Stimulated activated naive CD8-positive, alpha-beta T cell treated with anti-CD3 and anti-CD28 coated beads, Interleukin-15, Interleukin-2, amounts not matched to agents 100 ng/mL and 50 ng/mL, for 24 hours (primary cell): ENCODE measurements around the gene SH3RF1.
"Not testable (repeated sequence)": the region's sequence is repeated elsewhere in the genome, so short reads cannot be mapped to it uniquely, and the experiment has no call there.

Source experiments
- H3K27ac Mint-ChIP-seq: one replicate; pipeline ENCODE4 v1.8.0; 2021; ENCODE audit warnings: mild to moderate bottlenecking, mixed read lengths
- H3K27me3 Mint-ChIP-seq: one replicate; pipeline ENCODE4 v1.8.0; 2021; ENCODE audit warnings: mixed read lengths
- H3K36me3 Mint-ChIP-seq: one replicate; pipeline ENCODE4 v1.8.0; 2021; ENCODE audit warnings: low read depth, mixed read lengths
- H3K4me1 Mint-ChIP-seq: one replicate; pipeline ENCODE4 v1.8.0; 2021; ENCODE audit warnings: low read depth, mixed read lengths
- H3K4me3 Mint-ChIP-seq: one replicate; pipeline ENCODE4 v1.8.0; 2021; ENCODE audit warnings: mild to moderate bottlenecking, mixed read lengths
- H3K9me3 Mint-ChIP-seq: one replicate; pipeline ENCODE4 v1.8.0; 2021; ENCODE audit warnings: mixed read lengths

Gene SH3RF1

DNA sequence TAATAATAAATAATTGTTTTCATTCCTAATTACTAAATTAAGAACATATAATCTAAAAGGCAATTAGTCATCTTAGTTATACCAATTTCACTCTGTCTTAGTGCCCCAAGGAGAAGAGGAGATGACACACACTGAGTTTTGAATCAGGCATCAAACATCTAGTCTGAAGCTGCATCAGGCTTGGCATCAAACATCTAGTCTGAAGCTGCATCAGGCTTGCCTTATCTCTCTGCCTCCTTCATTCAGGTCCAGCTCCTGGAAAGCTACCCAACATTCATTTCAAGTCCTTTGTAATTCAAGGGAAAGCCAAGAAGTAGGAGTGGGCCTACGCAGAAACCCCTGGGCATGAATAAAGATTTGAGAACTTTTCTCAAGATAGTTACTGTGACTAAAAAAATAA is 62.2 kb downstream of the SH3RF1 start:
- no peaks in the 10 kb centered on the region for H3K9me3 Mint-ChIP-seq
- H3K4me1 Mint-ChIP-seq: peaks cover 3% of the 10 kb centered on the region
- peaks cover 4% of the 10 kb centered on the region for H3K27me3 Mint-ChIP-seq
- H3K27ac Mint-ChIP-seq: no peak overlapping the region
- no peaks in the 10 kb centered on the region for H3K36me3 Mint-ChIP-seq
- no peak overlapping the region for H3K4me3 Mint-ChIP-seq

DNA sequence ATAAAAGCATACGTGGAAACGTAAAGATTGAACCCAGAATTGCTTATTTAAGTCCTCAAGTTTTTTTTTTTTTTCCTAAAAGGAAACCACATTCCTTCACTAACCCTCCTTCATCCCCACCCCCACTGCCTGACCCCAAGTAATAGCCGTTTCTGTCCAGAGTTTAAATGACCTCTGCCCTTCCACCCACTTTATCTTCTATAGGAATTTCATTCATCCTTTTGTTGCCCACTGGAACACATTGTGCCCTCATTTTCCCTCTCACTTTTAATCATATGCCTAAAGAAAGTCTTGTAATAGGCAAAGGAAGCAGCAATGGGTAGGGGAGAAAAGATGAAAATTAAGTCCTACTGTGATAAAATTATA is 62.7 kb downstream of the SH3RF1 start:
- Mint-ChIP-seq H3K4me3 (no peak overlapping the region), H3K4me1 (peaks cover 3% of the 10 kb centered on the region), H3K27me3 (peaks cover 4% of the 10 kb centered on the region), H3K36me3 (no peaks in the 10 kb centered on the region), H3K27ac (no peak overlapping the region), H3K9me3 (no peaks in the 10 kb centered on the region)

DNA sequence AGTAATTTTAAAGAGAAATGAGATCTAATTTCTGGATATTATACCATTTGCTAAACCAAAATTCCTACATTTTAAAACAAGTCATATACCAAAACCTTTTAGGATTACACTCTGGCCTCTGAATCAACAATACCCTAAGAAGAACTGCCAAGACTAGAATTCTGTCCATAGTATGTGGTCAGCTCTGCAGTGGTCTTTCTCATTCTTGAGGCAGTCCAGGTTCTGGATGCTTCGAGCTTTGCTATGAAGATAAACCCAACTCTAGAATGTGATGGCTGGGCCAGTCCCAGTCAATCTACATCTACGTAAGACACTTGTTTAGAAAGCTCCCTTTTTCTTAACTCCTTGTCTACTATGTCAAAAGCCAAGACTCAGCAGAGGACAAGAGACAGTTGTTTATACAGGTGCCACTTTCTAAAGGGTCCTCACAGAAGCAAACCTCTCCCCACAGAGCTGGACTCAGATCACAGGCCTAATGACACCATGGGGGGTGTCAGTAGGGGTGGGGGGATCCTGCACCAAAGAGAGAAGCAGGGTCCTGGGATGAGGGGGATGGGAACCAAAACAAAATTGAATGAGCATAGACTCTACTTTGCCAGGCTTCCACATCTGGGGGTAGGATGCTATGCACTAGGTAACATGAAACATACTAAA is 63.2 kb downstream of the SH3RF1 start:
- Mint-ChIP-seq H3K27ac (no peak overlapping the region), H3K27me3 (peaks cover 3% of the 10 kb centered on the region), H3K9me3 (no peaks in the 10 kb centered on the region), H3K36me3 (no peaks in the 10 kb centered on the region), H3K4me3 (no peak overlapping the region), H3K4me1 (peaks cover 3% of the 10 kb centered on the region)

DNA sequence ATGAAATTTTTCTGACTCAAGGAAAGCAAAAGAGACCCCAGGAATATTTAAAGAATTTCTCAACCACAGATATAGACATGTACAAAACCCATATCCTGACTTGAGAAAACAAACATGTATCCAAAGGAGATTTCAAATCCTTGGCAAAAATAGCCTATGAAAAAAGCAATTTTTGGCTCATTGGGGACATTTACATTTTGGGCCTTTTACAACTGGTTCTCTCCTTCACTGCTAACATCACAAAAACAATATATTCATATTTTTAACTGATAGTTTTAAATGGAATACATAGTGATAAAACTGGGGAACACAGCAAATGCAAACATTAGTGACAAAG is 65.0 kb downstream of the SH3RF1 start:
- Mint-ChIP-seq H3K36me3 (no peaks in the 10 kb centered on the region), H3K4me1 (peaks cover 3% of the 10 kb centered on the region), H3K4me3 (no peak overlapping the region), H3K27me3 (no peaks in the 10 kb centered on the region), H3K27ac (no peak overlapping the region), H3K9me3 (no peaks in the 10 kb centered on the region)

DNA sequence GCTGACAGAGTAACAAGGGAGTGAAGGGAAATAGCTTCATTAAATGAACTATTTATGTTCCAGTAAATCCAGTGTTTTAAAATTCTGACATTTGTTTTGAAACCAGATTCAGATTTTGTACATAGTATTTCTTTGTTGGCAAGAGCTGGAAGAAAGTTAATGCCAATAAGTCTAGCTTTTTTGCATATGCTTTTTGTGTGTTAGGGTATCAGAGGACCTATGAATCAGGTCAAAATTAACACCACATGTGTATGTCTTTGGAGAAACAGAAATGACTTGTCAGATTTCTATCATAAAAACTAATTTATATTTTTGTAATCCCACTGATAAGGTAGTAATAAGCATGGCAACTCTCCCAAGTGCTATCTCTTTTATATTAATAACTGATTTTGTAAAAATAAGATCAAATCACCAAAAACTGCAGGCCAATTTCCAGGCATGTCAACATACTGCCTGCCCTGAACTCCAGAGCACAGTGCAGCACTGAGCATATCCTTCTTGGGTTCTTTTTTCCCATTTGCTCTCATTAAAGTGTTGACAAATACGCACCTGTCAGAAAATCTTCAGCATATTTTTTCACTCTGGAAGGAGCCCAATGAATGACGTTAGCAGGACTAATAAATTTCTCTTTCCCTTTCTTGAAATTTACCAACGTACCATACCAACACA is 65.5 kb downstream of the SH3RF1 start:
- no peak overlapping the region for H3K4me3 Mint-ChIP-seq
- no peaks in the 10 kb centered on the region for H3K36me3 Mint-ChIP-seq
- H3K4me1 Mint-ChIP-seq: peaks cover 3% of the 10 kb centered on the region
- H3K9me3 Mint-ChIP-seq: no peaks in the 10 kb centered on the region
- H3K27me3 Mint-ChIP-seq: no peaks in the 10 kb centered on the region
- H3K27ac Mint-ChIP-seq: no peak overlapping the region

DNA sequence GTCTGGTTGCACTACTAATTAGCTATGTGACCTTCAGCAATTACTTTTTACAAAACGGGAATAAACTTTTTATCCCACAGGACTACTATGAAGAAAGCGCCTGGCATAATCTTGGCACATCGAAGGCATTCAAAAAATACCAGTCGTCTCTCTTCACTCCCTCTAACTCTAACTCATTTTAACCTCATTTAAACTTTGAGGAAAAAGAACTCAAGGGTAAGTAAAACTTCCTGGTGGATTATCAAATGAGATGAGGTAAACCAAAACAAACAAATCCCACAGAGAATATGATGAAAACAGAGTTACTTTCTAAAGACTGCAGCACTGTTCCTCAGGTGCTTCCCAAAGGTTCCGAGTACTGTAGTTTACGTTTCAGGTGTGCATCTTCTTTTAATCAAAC is 66.9 kb downstream of the SH3RF1 start:
- H3K36me3 Mint-ChIP-seq: no peaks in the 10 kb centered on the region

DNA sequence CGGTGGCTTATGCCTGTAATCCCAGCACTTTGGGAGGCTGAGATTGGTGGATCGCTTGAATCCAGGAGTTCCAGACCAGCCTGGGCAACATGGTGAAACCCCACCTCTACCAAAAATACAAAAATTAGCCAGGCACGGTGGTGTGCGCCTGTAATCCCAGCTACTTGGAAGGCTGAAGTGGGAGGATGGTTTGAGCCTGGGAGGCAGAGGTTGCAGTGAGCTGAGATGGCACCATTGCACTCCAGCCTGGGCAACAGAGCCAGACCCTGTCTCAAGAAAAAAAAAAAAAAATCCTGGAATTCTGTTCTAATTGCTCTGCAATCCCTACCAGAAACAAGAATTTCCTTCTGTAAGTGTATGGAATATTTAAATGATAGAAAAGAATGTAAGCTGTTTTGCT is 67.5 kb downstream of the SH3RF1 start:
- H3K27ac Mint-ChIP-seq, H3K4me3 Mint-ChIP-seq, H3K4me1 Mint-ChIP-seq, H3K36me3 Mint-ChIP-seq, H3K9me3 Mint-ChIP-seq, H3K27me3 Mint-ChIP-seq: not testable (repeated sequence)

More for the DNA sequence above, 66.9 kb downstream of the SH3RF1 start:
- no peaks in the 10 kb centered on the region for H3K4me1 Mint-ChIP-seq
- H3K27ac Mint-ChIP-seq: no peak overlapping the region
- H3K9me3 Mint-ChIP-seq: no peaks in the 10 kb centered on the region
- no peak overlapping the region for H3K4me3 Mint-ChIP-seq
- H3K27me3 Mint-ChIP-seq: no peaks in the 10 kb centered on the region

DNA sequence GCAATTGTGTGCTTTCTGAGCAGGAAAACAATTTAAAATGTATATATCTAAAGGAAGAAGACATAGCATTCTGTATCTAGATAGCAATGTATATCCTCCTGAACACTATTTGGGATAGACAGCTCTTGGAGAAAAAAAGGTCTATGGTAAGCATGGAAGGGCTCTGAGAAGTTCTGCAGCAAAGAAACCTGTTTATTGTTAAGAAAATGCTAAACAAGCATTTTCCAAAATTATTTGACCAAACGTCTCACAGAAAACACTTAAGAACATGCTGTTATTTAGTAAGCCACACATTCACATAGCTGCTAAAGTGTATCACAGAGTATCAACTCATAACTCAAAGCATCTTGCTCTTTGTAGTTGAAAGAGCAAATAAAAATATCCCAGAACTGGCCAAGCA is 67.9 kb downstream of the SH3RF1 start:
- Mint-ChIP-seq H3K9me3 (no peaks in the 10 kb centered on the region), H3K27ac (no peak overlapping the region), H3K27me3 (no peaks in the 10 kb centered on the region), H3K36me3 (no peaks in the 10 kb centered on the region), H3K4me1 (no peaks in the 10 kb centered on the region), H3K4me3 (no peak overlapping the region)

DNA sequence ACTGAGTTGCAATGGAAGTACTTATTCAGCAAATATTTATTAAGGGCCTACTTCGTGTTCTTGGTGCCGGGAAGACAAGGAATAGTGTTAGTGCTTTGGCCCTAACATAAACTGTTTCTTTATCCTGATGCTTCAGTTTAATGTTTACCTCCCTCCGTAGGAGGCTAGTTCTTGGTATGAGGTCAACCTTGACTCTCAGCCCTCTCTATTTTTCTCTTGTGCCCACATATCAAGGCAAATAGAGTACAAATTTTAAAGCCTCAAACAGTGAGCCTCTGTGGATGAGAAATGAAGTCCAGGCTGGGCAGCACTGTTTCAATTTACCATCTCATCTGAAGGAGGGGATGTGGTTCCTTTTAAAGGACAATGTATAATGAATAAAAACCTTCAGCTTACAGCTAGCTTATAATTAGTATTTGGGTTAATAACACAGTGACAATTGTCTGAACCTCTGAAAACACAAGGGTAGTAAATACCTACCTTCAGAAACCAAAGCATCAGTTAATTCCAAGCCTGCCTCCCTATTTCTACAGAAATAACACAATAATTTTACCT is 68.5 kb downstream of the SH3RF1 start:
- no peaks in the 10 kb centered on the region for H3K36me3 Mint-ChIP-seq
- H3K27me3 Mint-ChIP-seq: no peaks in the 10 kb centered on the region
- H3K9me3 Mint-ChIP-seq: no peaks in the 10 kb centered on the region
- H3K27ac Mint-ChIP-seq: no peak overlapping the region
- no peaks in the 10 kb centered on the region for H3K4me1 Mint-ChIP-seq
- H3K4me3 Mint-ChIP-seq: no peak overlapping the region

DNA sequence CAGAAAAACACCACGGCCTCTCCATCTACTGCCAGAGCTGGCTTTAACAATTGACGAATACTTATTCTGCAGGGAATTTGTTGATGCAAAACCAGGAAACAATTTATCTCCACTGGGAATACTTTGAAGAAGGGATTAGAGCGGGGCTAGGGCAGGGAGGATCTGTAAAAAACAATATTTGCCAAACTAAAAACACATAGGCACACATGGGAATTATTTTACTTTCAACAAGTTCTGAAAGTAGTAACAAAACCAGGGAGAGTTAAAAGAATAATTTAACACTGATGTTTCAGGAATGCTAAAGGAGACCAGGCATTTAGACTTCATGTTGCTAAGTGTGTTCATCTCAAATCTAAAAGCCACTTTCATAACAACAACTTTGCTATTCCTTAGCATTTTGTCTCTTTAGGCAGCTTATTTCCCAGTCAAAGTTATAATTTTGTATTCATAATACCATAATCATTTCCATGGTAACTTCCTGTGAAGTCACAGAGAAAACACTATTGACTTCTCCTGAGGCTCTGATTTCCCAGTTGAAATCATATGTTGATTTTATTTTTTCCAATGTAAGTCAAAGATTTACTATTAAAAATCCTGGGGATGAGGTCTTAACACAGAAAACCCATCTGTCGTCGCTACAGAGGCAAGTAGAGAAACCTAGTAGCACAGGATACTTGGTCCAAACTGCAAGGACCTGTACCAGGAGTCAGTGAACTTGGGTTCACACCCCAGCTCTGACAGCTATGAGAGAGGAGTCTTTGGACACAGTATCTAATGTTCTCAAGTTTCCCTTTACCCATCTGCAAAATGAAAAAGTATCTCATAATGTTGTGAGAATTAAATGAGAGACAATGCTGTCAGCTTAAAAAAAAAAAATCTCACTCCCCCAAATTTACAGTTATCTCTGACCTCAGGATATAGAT is 69.3 kb downstream of the SH3RF1 start:
- H3K27me3 Mint-ChIP-seq: no peaks in the 10 kb centered on the region
- H3K36me3 Mint-ChIP-seq: no peaks in the 10 kb centered on the region
- no peaks in the 10 kb centered on the region for H3K9me3 Mint-ChIP-seq
- H3K4me3 Mint-ChIP-seq: no peak overlapping the region
- no peaks in the 10 kb centered on the region for H3K4me1 Mint-ChIP-seq
- H3K27ac Mint-ChIP-seq: no peak overlapping the region

DNA sequence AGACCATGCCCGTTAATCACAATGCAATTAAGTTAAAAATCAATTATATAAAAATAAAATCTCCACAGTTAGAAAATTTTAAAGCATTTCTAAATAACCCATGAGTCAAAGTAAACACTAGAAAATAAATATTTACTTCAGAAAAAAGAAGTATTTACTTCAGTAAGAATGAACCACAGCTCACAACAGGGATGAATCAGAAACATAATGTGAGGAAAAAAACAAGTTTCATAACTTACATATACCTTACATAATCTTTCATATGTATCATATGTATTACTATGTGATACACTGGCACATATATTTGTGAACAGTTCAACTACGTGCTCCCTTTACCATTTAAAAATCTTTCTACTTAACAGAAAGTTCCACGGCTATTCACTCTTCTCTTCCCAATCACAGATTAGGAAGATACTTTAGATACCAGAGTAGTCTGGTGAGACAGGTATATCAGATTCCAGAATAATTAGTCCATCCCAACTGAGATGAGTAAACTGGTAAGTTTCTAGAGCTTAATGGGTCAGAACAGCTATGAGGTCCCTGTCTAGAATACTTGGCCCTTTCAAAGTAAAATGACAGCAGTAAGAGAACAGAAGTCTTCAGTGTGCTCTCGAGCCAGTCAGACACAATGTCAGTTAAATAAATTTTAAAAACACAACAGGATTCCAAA is 70.3 kb downstream of the SH3RF1 start:
- no peaks in the 10 kb centered on the region for H3K27me3 Mint-ChIP-seq
- no peaks in the 10 kb centered on the region for H3K4me1 Mint-ChIP-seq
- no peak overlapping the region for H3K27ac Mint-ChIP-seq
- no peaks in the 10 kb centered on the region for H3K36me3 Mint-ChIP-seq
- peaks cover 5% of the 10 kb centered on the region for H3K9me3 Mint-ChIP-seq
- H3K4me3 Mint-ChIP-seq: no peak overlapping the region

DNA sequence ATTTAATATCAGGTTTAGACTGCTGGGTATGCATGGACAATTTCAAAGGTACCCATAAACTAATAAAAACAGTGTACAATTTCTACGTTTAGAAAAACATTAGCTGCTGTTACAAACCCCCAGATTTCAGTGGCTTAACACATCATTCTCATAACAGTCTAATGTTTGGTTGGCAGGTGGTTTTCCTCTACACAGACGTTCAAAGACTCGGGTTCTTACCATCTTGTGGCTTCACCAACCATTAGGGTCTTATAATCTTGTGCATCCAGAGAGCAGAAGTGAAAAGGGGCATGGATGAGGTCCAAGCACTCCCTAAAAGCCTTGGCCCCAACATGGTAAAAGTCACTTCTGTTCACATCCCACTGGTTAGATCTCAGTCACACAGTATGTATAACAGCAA is 71.6 kb downstream of the SH3RF1 start:
- Mint-ChIP-seq H3K27me3 (no peaks in the 10 kb centered on the region), H3K36me3 (no peaks in the 10 kb centered on the region), H3K4me1 (no peaks in the 10 kb centered on the region), H3K27ac (no peak overlapping the region), H3K9me3 (peaks cover 9% of the 10 kb centered on the region), H3K4me3 (no peak overlapping the region)

DNA sequence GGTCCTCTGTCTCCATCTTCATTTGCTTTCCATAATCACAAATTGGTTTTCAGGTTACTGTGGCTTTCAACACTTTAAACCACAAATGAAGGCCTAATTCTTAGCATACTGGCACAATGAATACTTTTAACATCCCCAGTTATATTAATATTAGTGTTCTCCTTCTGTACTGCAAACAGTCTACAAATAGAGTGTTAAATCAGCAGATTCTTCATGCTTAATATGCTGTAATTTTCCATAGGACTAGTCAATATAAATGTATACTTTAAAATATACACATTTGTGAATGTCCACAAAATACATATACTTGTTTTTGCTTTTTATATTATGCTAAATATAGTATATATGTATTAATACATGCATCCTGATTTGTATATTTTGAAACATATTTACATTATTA is 72.6 kb downstream of the SH3RF1 start:
- Mint-ChIP-seq H3K27ac (no peak overlapping the region), H3K4me3 (no peak overlapping the region), H3K36me3 (no peaks in the 10 kb centered on the region), H3K4me1 (no peaks in the 10 kb centered on the region), H3K9me3 (peaks cover 9% of the 10 kb centered on the region), H3K27me3 (no peaks in the 10 kb centered on the region)

DNA sequence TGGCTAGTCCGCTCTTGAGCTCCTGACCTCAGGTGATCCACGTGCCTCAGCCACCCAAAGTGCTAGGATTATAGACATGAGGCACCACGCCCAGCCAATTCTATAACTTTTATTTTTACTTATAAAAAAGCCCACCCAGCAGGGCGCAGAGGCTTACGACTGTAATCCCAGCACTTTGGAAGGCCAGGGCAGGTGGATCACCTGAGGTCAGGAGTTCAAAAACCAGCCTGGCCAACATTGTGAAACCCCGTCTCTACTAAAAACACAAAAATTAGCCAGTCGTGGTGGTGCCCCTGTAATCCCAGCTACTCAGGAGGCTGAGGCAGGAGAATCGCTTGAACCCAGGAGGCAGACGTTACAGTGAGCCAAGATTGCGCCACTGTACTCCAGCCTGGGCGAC is 73.5 kb downstream of the SH3RF1 start:
- not testable (repeated sequence) for H3K4me1 Mint-ChIP-seq, H3K27ac Mint-ChIP-seq, H3K4me3 Mint-ChIP-seq, H3K36me3 Mint-ChIP-seq, H3K27me3 Mint-ChIP-seq, H3K9me3 Mint-ChIP-seq

DNA sequence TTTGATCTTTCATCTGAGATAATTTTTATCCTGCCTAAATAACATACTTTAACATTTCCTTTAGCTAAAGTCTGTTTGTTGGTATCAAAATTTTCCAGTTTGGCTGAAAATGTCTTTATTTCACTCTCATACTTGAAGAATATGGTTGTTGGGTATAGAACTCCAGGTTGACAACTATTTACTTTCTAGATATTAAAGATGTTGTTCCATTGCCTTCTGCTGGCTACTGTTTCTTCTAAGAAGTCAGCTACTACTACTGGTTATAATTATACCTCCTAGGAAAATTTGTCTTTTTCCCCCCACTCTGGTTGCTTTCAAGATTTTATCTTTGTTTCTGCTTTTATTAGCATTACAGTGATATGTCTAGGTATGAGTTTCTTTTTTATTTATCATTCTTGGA is 75.7 kb downstream of the SH3RF1 start:
- Mint-ChIP-seq H3K27me3 (no peaks in the 10 kb centered on the region), H3K9me3 (peaks cover 9% of the 10 kb centered on the region), H3K4me3 (no peak overlapping the region), H3K4me1 (no peaks in the 10 kb centered on the region), H3K36me3 (no peaks in the 10 kb centered on the region), H3K27ac (no peak overlapping the region)
